ENCODE data around the gene CAND1. TPM values are rescaled to one million over a fixed set of nuclear protein-coding genes. Genes with fewer than 3 reads are reported as not detected.

The CAND1 gene
- total and polyA plus RNA-seq, 4 donors: 25.4 to 66.1 (median 45.7) TPM

DNA sequence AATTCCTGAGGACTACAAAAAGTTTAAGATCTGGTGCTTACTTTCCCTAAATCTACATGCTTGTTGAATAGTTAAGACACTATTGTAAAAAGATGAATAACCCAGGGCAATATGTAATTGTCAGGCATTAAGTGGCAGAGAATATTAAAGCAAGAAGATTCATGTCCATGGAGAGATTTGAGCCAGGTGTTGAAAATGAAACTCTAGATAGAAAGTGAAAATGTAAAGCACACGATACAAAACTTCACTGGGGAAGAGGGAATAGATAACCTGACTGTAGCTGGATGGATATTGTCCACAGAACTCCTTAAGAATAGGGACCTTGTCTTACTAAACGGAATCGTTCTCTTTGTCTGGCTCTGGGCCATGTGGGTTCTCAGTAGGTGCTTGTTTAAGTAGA is 5.0 kb downstream of the CAND1 start:
- no peak overlapping the region for H3K27ac ChIP-seq (ENCODE audit: low read depth in 1 of 2, low read length in 2 of 2)
- peaks cover 6 to 33% (median 18%) of the 10 kb centered on the region in 4 donors for H3K4me1 ChIP-seq (ENCODE audit: control insufficient read depth in 4 of 4, insufficient read depth in 4 of 4, low read length in 3 of 4)
- DNase-seq (ENCODE audit: low spot score): no peak
- no peak overlapping the region for H3K4me3 ChIP-seq (ENCODE audit: low read depth in 1 of 3, low read length in 3 of 3)
- no peaks in the 10 kb centered on the region for H3K36me3 ChIP-seq (ENCODE audit: control insufficient read depth in 4 of 4, insufficient read depth in 3 of 4, low read depth in 1 of 4, low read length in 3 of 4)
- TF ChIP-seq HNF4A (conservative IDR thresholded peaks at IDR 0.05) (no peak), FOXA1 (IDR thresholded peaks at IDR 0.05) (no peak)
- 45% methylated on average over 3 of the region's 3 CpGs for WGBS
- H3K9ac ChIP-seq (ENCODE audit: low read depth in 1 of 2, low read length in 2 of 2): no peak overlapping the region
- no peaks in the 10 kb centered on the region for H3K27me3 ChIP-seq (ENCODE audit: control insufficient read depth in 4 of 4, insufficient read depth in 4 of 4, low read length in 3 of 4)
- H3K9me3 ChIP-seq (ENCODE audit: control insufficient read depth in 4 of 4, low read length in 3 of 4): no peaks in the 10 kb centered on the region

DNA sequence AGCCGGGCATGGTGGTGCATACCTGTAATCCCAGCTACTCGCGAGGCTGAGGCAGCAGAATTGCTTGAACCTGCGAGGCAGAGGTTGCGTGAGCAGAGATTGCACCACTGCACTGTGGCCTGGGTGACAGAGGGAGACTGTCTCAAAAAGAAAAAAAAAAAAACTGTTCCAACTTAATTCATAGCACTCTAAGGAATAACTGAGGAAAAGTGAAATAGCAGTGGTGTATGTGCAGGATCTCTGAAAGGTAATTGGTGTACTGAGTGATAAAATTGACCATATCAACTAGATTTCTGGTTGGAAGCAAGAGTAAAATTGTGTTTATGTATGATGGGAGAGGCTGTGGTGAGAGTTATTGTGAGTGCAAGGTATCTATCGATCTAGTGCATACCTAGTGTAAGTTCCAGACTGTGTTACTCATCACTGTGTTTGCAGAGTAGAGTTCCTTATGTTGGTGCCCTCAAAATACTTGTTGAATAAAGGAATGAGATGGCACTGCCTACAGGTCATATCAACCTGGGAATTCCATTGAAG is 6.3 kb downstream of the CAND1 start:
- 51% methylated on average over 6 of the region's 6 CpGs for WGBS
- no peaks in the 10 kb centered on the region for H3K27me3 ChIP-seq (ENCODE audit: control insufficient read depth in 4 of 4, insufficient read depth in 4 of 4, low read length in 3 of 4)
- no peak for TF ChIP-seq HNF4G (IDR thresholded peaks at IDR 0.05)
- TF ChIP-seq, protein P1, sequence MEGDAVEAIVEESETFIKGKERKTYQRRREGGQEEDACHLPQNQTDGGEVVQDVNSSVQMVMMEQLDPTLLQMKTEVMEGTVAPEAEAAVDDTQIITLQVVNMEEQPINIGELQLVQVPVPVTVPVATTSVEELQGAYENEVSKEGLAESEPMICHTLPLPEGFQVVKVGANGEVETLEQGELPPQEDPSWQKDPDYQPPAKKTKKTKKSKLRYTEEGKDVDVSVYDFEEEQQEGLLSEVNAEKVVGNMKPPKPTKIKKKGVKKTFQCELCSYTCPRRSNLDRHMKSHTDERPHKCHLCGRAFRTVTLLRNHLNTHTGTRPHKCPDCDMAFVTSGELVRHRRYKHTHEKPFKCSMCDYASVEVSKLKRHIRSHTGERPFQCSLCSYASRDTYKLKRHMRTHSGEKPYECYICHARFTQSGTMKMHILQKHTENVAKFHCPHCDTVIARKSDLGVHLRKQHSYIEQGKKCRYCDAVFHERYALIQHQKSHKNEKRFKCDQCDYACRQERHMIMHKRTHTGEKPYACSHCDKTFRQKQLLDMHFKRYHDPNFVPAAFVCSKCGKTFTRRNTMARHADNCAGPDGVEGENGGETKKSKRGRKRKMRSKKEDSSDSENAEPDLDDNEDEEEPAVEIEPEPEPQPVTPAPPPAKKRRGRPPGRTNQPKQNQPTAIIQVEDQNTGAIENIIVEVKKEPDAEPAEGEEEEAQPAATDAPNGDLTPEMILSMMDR (IDR thresholded peaks at IDR 0.05; ENCODE audit: low read depth, low read length, missing input control): no peak
- no peak for TF ChIP-seq TAF1 (conservative IDR thresholded peaks at IDR 0.05)
- peak in 1 of 2 donors; percentile 28 for TF ChIP-seq RXRA (IDR thresholded peaks at IDR 0.05)
- no peak for TF ChIP-seq YY1 (IDR thresholded peaks at IDR 0.05)
- TF ChIP-seq, protein P2, sequence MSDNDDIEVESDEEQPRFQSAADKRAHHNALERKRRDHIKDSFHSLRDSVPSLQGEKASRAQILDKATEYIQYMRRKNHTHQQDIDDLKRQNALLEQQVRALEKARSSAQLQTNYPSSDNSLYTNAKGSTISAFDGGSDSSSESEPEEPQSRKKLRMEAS (IDR thresholded peaks at IDR 0.05): no peak
- no peak for TF ChIP-seq FOXA2 (IDR thresholded peaks at IDR 0.05)
- TF ChIP-seq NR2F2 (IDR thresholded peaks at IDR 0.05): no peak
- TF ChIP-seq GABPA (IDR thresholded peaks at IDR 0.05 in 1 of 2, conservative IDR thresholded peaks at IDR 0.05 in 1 of 2): no peak
- TF ChIP-seq, protein P3, sequence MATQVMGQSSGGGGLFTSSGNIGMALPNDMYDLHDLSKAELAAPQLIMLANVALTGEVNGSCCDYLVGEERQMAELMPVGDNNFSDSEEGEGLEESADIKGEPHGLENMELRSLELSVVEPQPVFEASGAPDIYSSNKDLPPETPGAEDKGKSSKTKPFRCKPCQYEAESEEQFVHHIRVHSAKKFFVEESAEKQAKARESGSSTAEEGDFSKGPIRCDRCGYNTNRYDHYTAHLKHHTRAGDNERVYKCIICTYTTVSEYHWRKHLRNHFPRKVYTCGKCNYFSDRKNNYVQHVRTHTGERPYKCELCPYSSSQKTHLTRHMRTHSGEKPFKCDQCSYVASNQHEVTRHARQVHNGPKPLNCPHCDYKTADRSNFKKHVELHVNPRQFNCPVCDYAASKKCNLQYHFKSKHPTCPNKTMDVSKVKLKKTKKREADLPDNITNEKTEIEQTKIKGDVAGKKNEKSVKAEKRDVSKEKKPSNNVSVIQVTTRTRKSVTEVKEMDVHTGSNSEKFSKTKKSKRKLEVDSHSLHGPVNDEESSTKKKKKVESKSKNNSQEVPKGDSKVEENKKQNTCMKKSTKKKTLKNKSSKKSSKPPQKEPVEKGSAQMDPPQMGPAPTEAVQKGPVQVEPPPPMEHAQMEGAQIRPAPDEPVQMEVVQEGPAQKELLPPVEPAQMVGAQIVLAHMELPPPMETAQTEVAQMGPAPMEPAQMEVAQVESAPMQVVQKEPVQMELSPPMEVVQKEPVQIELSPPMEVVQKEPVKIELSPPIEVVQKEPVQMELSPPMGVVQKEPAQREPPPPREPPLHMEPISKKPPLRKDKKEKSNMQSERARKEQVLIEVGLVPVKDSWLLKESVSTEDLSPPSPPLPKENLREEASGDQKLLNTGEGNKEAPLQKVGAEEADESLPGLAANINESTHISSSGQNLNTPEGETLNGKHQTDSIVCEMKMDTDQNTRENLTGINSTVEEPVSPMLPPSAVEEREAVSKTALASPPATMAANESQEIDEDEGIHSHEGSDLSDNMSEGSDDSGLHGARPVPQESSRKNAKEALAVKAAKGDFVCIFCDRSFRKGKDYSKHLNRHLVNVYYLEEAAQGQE (IDR thresholded peaks at IDR 0.05): no peak
- TF ChIP-seq EGR1 (IDR thresholded peaks at IDR 0.05; ENCODE audit: low read depth in 2 of 2): no peak
- TF ChIP-seq HNF4A (conservative IDR thresholded peaks at IDR 0.05): peak in 1 of 2 donors; percentile 30
- TF ChIP-seq FOXA1 (IDR thresholded peaks at IDR 0.05): no peak
- TF ChIP-seq, protein P4, sequence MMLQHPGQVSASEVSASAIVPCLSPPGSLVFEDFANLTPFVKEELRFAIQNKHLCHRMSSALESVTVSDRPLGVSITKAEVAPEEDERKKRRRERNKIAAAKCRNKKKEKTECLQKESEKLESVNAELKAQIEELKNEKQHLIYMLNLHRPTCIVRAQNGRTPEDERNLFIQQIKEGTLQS (IDR thresholded peaks at IDR 0.05): no peak
- TF ChIP-seq SP1 (IDR thresholded peaks at IDR 0.05): no peak
- H3K4me1 ChIP-seq (ENCODE audit: control insufficient read depth in 4 of 4, insufficient read depth in 4 of 4, low read length in 3 of 4): peaks cover 6 to 36% (median 22%) of the 10 kb centered on the region in 4 donors
- no peaks in the 10 kb centered on the region for H3K9me3 ChIP-seq (ENCODE audit: control insufficient read depth in 4 of 4, low read length in 3 of 4)
- no peak for DNase-seq (ENCODE audit: low spot score)
- H3K9ac ChIP-seq (ENCODE audit: low read depth in 1 of 2, low read length in 2 of 2): no peak overlapping the region
- no peak overlapping the region for H3K4me3 ChIP-seq (ENCODE audit: low read depth in 1 of 3, low read length in 3 of 3)
- H3K36me3 ChIP-seq (ENCODE audit: control insufficient read depth in 4 of 4, insufficient read depth in 3 of 4, low read depth in 1 of 4, low read length in 3 of 4): no peaks in the 10 kb centered on the region
- no peak overlapping the region for H3K27ac ChIP-seq (ENCODE audit: low read depth in 1 of 2, low read length in 2 of 2)
